ENCODE data around the gene CEP128.

CEP128 gene

GRCh38 chr14:80605536-80605935 is 336.0 kb downstream of the CEP128 start:
- no peak for FAIRE-seq

- no peak for FAIRE-seq
Measured at GRCh38 chr14:80602946-80603345, 338.6 kb downstream of the CEP128 start.

DNA sequence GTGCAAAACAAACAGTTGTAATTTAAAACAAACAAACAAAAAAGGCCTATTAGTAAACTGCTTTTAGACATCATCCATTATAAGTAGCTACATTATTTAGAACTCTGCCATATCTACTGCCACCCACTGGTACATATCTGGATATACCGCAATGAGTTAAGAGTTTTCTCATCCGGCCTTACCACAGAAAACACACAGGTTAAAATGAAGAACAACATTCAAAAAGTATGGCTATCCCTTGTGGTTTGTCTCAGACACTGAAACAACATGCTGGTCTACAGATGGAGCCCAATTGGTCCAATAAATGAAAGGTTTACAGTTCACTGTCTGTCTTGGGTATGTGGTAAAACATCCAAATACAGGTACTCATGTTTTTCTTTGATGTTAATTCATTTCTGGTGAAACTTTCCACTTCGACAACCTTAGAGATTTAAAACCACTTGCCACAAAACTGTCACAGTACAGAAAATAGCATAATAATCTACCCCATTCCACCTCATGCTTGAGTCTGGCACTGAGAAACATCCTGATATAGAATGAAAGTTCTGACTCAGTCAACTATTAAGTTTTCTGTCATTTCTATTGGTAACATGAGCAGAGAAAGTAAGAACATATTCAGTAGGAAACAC is 354.3 kb downstream of the CEP128 start:
- FAIRE-seq: peak; percentile 93

GRCh38 chr14:80586131-80586530 is 355.4 kb downstream of the CEP128 start:
- no peak for FAIRE-seq

DNA sequence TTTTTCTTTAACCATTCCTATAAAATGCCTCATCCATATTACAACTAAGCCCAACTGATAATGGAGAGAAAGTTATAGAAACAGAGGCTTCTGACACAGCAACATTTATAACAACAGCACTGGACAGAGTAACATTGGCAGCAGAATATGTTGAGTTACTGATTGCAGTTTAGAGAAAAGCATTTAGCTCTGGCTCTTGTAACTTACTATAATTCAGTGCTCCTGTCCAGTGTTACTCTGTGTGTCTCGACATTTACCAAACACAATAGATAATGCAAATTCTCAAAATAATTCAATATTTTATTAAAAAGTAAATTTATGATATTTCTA is 356.1 kb downstream of the CEP128 start:
- no peak for FAIRE-seq

DNA sequence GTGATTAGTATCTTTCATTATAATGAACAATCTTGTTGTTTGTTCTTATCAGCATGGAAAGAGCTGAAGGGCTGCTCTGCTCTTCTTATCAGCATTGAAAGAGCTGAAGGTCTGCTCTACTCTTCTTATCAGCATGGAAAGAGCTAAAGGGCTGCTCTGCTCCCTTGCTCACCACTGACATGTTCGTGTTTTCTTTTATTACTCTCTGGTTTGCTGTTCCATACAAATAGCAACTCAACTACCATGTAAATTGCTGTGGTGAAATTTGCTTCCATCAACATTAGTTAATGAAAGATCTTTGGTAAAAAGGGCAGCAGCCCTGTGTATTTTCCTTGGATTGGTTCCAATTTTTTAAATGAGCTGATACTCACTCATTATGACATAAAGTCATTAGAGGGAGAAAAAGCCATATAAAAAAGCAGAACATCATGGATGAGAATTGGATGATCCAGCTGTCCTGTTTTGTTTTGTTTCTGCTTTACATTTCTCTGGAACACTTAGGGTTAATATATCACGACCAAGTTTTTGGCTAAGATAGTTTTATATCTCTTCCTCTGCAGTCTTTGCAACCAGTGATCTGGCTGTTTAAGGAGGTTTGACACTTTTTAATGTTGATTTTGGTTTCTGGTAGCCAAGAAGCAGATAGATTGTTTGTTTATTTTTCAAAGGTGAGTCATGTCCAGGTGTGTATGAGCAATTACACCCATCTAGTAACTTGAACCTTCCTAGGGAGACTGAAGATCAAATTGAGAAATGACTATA is 356.6 kb downstream of the CEP128 start:
- no peak for FAIRE-seq

- no peak for FAIRE-seq
Measured at GRCh38 chr14:80577599-80577998, 363.9 kb downstream of the CEP128 start.

DNA sequence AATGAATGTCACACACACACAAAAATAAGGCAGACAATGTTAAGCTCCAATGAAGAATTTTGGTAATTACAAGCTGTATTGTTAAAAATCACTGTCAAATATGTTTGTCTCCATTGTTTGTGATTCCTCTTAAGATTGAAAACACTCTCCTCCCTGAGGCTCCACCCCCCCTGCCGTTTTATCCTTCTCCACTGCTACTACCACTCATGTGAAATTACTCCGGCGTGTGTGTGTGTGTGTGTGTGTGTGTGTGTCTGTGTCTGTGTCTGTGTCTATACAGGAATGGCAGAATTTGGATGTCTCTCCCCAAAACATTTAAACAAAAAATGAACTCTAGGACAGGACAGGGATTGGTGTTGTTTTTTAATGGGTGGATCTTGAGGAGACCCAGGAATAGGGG is 365.1 kb downstream of the CEP128 start:
- FAIRE-seq: no peak

GRCh38 chr14:80575763-80576162 is 365.8 kb downstream of the CEP128 start:
- no peak for FAIRE-seq

DNA sequence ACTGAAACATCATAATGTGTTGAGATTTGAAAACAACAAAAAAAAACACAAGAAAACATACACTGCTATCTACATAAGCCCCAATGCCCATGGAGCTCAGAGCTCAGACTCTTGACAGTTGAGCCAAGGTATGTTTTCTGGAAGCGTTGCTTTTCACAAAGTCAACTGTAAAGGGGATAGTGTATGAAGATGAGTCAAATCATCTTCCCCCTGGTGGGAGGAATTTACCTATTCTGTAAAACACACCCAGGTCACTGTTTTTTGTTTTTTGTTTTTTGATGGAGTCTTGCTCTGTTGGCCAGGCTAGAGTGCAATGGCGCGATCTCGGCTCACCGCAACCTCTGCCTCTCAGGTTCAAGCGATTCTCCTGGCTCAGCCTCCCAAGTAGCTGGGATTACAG is 368.9 kb downstream of the CEP128 start:
- no peak for FAIRE-seq

GRCh38 chr14:80570930-80571298 is 370.6 kb downstream of the CEP128 start:
- no peak for FAIRE-seq

DNA sequence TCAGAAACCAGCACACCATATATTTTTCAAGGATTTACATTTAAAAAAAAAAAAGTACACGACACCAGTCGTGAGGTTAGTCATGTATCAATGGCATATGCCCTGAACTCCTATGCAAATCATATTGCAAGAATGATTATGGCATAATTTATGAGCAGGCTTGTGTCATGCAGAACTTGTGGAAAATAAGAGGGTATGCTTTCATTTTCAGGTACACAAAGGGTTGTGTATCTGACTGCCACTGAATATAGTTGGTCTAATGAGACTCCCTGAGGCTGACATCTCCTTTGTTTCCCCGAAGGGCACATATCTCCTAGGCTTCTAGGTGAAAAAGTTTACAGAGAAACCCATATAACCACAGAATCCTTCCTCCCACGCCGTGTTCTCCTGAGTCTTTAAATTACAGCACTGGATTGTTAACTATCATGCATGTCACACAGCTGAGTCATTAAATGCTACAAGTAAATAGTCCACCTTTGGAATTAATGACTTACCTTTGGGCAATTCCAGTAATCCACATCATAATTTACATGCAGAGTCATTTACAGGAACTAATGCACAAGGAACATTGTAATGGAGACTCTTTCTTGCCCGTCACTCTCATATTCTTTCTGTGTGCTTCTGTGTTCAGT is 373.5 kb downstream of the CEP128 start:
- FAIRE-seq: no peak

GRCh38 chr14:80565001-80565400 is 376.5 kb downstream of the CEP128 start:
- no peak for FAIRE-seq

- no peak for FAIRE-seq
Measured at GRCh38 chr14:80564051-80564450, 377.5 kb downstream of the CEP128 start.

- no peak for FAIRE-seq
Measured at GRCh38 chr14:80560800-80561657, 380.5 kb downstream of the CEP128 start.

GRCh38 chr14:80554139-80554538 is 387.4 kb downstream of the CEP128 start:
- FAIRE-seq: no peak

DNA sequence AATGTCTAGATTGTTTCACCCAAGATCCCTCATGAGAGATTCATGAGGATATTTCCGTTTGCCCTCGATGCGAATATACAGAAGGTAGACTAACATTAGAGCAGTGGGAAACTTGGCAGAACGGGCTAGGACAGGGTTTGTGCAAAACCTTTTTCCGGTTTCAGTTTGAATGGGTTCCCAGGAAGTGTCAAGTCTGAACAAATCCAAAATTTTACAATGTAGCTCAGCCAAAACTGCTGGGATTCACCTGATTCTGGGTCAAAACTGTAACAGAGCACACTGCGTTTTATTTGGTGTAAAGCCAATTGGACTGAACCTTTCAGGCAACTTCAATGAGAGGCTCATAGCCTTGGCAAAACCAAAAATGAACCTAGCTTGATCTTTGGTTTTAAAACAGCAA is 392.4 kb downstream of the CEP128 start:
- FAIRE-seq: no peak

- FAIRE-seq: no peak
Measured at GRCh38 chr14:80545935-80546854, 395.3 kb downstream of the CEP128 start.

DNA sequence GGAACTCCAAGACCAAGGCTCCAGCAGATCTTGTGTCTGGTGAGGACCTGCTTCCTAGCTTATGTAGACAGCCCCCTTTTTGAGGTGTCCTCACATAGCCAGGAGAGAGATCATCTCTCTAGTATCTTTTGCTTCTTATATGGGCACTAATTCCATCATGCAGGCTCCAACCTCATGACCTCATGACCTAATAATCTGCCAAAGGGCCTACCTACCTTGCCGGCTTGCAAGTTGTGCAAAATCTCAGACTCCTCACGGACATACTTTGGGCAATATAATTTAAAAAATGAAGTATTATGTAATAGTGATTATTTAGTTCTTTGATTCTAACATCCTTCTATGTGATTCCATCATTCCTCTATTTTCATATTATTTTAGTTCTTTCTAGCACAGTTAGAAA is 397.2 kb downstream of the CEP128 start:
- FAIRE-seq: no peak

- no peak for FAIRE-seq
Measured at GRCh38 chr14:80543211-80543610, 398.3 kb downstream of the CEP128 start.

GRCh38 chr14:80538633-80539375 is 402.7 kb downstream of the CEP128 start:
- FAIRE-seq: no peak

DNA sequence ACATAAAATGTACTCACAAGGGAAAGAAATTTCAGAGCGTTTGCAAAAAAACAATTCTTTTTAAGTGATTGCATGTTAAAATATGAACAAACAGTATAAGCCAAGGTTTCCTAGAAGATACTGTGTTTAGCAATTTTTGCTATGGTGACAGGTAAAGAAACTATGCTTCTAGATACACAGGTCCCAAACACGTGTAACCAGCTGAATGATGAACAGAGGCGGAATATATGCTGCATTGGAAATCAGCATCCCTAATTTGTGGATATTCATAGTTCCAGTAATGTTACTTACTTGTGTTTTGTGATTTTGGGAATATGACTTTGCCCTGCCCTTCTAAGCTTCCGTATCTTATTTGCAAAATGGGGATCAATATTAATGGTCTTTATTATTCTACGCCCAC is 403.9 kb downstream of the CEP128 start:
- no peak for FAIRE-seq
